ENCODE data around the gene CAVIN3.

CAVIN3 gene

DNA sequence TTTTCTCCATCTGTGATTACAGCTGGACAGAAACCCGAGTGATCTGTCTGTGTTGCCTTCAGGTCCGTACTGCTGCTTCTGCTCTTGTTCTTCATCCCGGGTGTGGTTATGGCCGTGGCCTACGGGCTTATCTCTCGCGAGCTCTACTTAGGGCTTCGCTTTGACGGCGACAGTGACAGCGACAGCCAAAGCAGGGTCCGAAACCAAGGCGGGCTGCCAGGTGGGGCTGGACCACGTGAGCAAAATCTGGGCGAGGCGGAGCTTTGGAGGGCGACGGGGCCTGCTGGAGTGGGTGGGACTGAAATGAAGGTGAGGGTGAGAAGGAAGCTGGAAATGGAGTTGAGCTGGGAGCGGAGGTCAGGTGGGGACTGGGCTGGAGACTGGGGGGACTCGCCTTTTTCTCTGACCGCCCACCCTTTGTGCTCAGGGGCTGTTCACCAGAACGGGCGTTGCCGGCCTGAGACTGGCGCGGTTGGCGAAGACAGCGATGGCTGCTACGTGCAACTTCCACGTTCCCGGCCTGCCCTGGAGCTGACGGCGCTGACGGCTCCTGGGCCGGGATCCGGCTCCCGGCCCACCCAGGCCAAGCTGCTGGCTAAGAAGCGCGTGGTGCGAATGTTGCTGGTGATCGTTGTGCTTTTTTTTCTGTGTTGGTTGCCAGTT lies 49.6 kb downstream of the CAVIN3 start:
- no peak for DNase-seq (ENCODE audit: low spot score)

DNA sequence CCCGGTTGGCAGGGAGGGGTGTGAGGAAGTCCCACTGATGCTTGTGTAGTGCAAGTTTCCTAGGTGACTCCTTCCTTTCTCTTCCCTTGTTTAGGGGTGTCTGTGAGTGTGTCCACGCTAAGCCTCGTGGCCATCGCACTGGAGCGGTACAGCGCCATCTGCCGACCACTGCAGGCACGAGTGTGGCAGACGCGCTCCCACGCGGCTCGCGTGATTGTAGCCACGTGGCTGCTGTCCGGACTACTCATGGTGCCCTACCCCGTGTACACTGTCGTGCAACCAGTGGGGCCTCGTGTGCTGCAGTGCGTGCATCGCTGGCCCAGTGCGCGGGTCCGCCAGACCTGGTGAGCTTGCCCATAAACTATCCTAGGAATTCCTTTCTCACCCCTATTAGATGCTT lies 50.3 kb downstream of the CAVIN3 start:
- no peak for DNase-seq (ENCODE audit: low spot score)

All from RKO (cell line).